Medulla oblongata (tissue), 1 donor: ENCODE results near the gene PET117.
"Not testable (repeated sequence)": the region's sequence is repeated elsewhere in the genome, so short reads cannot be mapped to it uniquely, and the experiment has no call there.

ENCODE experiments used
- DNase-seq: peaks from one replicate; pipeline ENCODE4 v3.0.0-alpha.2; 2015; ENCODE audit errors: extremely low spot score

PET117 gene, protein sequence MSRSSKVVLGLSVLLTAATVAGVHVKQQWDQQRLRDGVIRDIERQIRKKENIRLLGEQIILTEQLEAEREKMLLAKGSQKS

DNA sequence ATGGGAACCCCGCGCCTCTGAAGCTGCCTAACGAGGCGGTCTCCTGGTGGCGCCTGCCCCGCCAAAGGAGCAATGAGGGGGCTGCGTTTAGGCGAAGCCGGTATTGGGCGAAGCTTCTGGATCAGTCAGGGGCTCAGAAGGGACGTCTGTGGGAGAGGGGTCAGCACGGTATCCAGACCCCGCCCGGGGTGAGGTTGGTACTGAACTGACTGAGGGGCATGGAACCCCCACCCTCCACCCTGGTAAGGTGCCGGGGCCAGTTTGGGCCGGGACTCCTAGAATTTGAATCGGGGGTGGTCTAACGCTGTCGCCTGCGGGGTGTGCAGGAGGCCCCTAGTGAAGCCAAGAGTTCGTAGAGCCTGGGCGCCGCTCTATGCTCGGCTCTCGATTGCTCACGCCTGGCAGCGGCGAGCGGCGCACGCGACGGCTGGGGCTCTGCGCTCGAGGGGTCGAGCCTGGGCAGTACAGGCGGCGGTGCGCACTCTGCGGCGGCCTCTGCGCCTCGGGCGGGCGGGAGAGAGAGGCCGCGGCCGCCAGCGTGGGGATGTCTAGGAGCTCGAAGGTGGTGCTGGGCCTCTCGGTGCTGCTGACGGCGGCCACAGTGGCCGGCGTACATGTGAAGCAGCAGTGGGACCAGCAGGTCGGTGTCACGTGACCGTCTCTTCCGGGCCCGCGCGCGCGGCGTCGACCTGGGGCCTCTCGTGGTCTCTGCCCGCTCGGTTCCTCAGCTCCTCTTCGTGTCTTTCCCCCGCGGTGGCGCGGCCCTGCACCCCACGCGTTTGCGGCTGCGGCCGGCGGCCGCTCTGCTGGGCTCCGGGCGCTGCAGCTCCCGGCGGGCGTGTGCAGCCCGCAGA is at the start of gene PET117, which contains the start of gene KAT14:
Gene PET117, plus strand, starts transcription at position 452 of the 854 bp plus-strand sequence. Its CDS starts 93 bp downstream, at position 545.
Gene KAT14, plus strand, starts transcription at position 452 of the 854 bp plus-strand sequence. CDS start 4,798 bp downstream, outside the sequence.
- peak; percentile 87 for DNase-seq

DNA sequence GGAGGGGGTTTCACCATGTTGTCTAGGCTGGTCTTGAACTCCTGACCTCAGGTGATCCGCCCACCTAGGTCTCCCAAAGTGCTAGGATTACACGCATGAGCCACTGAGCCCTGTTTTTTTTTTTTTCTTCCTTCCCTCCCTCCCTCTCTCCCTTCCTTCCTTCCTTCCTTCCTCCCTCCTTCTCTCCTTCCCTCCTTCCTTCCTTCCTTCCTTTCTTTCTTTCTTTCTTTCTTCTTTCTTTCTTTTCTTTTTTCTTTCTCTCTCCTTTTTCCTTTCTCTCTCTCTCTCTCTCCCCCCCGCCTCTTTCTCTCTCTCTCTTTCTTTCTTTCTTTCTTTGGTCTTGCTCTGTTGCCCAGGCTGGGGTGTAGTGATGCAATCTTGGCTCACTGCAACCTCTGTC is 49.4 kb upstream of the PET117 start:
- DNase-seq, result not testable (repeated sequence)

DNA sequence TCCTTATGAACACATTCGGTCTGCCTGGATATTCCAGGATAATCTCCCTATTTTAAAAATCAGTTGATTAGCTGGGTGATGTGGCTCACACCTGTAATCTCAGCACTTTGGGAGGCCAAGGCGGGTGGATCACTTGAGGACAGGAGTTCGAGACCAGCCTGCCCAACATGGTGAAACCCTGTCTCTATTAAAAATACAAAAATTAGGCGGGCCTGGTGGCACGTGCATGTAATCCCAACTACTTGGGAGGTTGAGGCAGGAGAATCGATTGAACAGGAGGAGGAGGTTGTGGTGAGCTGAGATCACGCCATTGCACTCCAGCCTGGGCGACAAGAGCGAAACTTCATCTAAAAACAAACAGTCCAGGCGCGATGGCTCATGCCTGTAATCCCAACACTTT is 48.8 kb upstream of the PET117 start:
- DNase-seq, result not testable (repeated sequence)

DNA sequence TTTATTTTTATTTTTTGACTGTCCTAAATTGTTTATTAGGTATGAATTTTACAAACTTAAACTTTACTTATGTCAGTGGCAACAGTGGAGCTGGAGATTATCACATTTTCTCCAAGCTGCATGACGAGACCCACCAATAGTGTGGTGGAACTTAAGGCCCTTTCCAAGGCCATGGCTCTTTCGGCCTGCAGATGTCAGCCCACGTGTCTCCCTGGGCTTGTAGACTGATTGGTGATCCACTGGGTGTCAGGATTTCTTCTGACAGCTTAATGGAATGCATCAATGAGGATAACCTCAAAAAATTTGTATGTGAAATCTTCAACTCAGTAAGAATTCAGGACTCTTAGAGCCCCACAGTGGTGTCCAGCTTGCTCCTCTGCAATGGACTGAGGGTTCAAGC is 47.6 kb upstream of the PET117 start:
- DNase-seq, result no peak

DNA sequence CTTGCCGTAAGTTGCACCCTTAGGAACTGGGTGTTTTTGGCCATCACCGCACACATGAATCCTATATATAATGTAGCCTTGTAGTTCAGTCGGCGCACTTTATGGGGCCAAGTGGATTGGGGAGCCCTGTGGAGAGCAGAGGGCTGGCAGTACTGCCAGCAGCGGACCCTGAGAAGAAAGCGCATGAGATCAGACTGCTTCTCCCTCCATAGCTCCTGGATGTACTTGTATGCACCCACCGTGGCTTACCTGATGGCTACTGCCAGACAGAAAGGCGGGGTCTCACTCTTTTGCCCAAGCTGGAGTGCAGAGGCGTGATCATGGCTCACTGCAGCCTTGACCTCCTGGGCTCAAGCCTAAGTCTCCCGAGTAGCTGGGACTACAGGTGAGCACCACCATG is 47.2 kb upstream of the PET117 start:
- no peak for DNase-seq

DNA sequence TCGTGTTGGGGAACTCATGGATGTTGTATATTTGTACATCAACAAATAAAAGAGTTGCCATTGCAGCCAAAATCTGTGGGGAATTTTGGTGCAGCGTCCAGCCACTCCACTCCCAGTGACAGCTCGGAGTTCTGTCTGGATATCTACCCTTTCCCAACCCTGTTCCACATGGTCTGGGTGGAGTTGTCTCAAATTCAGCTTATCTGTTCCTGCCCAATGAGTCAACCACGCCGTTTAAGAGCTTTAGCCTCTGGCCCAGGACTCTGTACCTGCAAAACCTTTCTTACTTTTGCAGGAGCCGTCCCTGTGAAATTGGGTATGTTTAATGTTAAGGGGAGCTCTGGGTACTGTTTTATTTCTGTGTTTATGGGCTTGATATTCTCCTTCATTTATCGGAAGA is 46.0 kb upstream of the PET117 start:
- no peak for DNase-seq

DNA sequence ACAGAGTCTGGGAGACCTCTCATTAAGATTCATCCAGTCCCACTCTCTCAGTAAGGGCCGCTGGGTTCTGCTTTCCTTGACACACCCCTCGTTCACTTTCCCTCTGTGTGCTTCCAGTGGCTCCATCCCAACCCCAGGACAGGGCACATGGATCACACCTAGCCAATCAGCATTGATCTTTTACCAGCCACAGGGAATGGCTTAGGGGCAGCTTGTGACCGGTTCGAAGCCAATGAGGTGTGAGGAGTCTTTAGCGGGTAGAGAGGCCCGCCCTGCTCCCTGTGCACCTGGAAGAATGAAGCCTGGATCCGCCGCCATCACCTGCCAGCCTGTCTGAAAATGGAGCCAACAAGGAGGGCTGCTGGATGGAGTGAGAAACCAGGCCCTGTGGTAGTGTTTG is 44.8 kb upstream of the PET117 start:
- DNase-seq, result no peak

DNA sequence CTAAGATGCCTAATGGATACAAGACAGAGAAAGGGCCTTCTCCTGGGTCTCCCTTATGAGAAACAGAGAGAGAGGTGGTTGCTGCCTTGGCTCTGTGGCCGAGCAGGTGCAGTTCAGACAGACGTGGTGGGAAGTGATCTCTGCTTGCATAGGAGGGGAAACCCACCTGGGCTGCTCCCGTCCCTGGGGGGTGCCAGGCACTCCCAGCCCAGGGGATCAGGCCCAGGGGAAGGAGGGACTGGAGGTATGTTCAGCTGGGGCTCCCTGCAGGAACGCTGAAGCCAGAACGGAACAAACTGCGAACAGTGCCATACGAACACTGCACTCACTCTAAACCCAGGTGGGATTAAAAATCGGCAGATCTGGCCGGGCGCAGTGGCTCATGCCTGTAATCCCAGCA is 44.3 kb upstream of the PET117 start:
- DNase-seq, result no peak

DNA sequence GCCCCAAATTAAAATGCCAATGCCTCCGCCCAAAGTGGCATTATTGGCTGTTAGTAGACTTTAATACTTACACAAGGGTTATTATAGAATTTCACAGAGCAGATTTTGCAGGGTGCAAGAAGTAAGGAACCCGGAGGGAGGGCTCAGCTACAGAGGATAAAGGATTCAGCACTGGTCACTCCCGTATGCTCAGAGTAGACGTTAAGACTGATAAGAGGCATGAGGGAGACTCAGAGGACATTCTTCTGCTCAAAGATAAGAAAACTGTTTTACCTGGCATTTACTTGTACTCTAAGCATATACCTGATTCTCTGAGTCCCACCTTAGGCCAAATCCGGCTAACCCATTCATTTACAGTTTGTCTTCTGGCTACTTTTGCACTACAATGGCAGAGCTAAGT is 43.5 kb upstream of the PET117 start:
- no peak for DNase-seq

DNA sequence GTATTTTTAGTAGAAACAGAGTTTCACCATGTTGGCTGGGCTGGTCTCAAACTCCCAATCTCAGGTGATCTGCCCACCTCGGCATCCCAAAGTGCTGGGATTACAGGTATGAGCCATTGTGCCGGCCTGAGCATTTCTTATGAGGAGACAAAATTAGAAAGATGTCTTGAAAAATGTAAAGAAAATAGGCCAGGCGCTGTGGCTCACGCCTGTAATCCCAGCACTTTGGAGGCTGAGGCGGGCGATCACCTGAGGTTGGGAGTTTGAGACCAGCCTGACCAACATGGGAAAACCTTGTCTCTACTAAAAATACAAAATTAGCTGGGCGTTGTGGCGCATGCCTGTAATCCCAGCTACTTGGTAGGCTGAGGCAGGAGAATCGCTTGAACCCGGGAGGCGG is 37.1 kb upstream of the PET117 start:
- not testable (repeated sequence) for DNase-seq

DNA sequence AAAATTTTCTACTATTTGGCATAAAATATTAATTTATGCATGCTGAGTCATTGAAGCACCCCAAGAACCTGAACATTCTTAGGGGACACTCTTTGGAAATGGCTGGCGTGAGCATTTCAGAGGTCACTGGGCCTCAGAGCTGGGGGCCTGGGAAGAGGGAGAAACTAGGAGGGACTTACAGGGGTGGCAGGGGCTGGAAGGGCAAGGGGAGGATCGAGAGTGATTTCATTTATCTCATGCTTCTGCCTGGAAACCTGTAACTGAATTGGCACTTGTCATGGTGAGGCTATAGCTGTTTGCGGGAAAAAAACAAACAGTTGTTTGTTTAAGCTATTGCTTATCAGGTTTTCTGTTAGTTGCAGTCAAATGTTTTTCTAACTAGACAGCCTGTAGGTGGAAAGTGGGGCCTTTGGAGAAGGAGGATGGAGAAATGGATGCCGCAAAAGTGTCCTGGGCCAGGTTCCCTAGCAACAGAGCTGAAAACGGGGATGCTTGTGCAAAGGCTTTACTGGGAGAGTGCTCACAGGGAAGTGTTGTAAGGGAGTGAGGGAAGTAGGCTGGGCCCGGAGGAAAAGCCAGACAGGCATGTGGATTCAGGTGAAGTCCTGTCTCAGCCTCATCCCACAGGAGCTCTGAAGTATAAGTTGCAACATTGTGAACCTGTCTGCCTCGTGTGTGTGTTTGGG is 36.4 kb upstream of the PET117 start:
- DNase-seq, result no peak

DNA sequence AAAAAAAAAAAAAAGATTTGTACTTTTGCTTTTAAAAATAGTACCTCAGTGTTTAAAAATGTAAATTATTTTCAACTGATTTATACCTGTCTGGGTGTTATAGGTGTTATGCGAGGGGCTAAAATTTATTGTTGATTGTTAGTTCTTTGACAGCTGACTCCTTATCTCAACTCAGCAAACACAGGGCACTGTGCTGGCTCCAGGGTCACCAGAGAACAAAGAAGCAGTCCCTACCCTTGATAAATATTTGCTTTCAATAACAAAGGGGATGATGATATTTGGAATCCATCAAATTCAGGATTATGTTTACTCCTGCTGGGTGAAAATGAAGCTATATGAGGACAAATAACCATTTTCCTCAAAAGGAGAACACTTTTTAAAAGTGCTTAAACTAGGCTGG is 34.2 kb upstream of the PET117 start:
- DNase-seq, result no peak

DNA sequence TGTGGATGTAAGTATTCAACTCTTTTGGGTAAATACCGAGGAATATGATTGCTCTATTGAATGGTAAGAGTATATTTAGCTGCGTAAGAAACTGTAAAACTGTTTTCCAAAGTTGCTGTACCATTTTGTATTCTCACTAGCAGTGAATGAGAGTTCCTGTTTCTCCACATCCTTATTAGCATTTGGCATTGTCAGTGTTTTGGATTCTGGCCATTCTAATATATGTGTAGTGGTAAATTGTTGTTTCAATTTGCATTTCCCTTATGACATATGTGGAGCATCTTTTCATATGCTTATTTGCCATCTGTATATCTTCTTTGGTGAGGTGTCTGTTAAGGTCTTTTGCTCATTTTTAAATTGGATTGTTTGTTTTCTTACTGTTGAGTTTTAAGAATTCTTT is 29.3 kb upstream of the PET117 start:
- DNase-seq, result no peak

DNA sequence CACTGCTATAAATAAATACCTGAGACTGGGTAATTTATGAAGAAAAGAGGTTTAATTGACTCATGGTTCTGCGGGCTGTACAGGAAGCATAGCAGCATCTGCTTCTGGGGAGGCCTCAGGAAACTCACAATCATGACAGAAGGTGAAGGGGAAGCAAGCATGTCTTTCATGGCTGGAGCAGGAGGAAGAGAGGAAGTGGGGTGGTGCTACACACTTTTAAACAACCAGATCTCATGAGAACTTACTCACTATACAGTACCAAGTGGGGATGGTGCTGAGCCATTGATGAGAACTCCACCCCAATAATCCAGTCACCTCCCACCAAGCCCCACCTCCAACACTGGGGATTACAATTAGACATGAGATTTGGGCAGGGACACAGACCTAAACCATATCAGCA is 9.1 kb upstream of the PET117 start:
- DNase-seq, result not testable (repeated sequence)

DNA sequence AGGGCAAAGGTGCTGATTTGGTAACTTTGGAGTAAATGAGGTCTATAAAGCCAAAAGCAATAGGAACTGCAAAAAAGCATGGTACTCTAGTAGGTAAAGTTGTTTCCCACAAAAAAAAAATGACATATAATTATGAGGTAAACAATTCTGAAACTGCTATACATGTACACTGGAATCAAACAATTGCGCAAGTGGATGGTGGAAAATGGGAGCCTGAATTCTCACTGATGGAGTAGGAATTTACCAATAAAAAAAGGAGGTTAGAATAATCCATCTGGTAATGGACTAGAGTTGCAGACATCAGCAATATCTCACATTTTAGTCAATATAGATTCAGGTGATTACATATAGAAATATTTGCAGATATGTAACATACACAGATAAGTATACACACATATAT is 5.0 kb upstream of the PET117 start:
- no peak for DNase-seq

DNA sequence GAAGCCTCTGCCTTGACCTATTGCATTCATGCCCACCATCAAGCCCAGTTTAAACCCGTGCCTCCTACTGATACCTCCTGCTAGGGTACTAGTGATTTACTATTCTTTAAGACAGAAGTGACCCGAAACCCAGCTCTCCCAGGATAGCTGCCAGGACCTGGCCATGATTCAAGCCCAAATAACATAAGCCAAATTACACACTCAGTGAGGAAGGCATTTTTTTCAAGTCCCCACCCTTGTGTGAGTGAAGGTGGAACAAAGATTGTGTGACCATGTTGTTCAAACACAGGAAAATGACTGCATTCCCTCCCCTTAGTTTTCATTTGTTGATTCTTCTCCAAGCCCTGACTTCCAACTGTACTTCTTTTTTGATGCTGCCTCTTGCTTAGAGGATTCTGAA is 3.7 kb upstream of the PET117 start:
- DNase-seq, result no peak

DNA sequence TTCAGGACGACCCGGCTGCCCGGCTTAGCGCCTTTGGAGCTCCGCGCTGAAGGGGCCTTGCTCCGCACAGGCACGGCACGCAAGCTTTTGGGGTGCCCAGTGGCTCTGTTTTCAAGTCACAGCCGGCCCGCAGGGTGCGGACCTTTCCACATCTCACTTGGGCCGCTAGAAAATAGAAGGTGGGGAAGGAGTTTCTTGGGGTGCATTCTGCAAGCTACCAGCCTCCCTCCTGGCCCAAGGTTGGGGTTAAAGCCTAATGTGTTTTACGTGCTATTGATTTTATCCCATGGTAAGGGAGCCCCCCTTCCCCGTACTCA is 561 bp downstream of the PET117 start:
- no peak for DNase-seq

DNA sequence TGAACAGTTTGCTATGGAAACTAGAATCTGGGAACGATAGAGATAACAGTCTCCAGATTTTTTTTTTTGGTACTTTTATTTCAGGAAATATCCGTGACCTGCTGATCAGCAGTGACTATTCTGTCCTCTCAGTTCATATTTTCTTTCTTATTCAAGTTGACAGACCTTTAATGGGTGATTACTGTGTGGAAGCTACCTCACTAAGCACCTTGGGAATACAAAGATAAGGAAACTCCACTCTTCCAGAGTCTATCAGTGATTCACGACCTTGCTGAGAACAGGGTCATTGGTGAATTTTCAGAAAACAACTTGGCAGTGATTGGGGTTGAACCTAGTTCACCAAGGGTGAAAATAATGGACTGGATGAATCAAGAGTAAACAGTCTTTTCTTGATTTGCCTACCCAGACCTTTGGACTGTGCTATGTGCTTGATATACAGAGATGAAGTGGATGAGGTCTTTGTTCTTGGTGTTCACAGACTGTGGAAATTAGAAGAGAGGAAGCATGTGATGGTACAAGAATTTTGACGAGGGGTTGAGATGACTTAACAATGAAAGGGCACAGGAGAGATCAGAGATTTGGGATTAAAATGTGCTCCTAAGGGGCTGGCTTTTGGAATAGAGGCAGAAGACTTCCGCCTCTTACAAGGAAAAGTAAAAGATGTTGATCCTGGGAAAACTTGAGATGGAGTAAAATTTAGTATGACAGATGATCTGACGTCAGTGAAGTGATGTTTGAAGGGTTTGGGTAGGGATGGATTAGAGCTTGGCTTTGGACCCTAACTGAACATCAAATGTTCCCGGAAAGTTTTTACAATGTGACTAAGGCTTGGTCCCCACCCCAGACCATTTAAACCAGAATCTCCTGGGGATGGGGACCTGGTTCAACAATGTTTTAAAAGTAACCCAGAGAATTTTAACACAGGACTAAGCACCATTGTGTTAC is 1.2 kb downstream of the PET117 start:
- DNase-seq, result no peak

DNA sequence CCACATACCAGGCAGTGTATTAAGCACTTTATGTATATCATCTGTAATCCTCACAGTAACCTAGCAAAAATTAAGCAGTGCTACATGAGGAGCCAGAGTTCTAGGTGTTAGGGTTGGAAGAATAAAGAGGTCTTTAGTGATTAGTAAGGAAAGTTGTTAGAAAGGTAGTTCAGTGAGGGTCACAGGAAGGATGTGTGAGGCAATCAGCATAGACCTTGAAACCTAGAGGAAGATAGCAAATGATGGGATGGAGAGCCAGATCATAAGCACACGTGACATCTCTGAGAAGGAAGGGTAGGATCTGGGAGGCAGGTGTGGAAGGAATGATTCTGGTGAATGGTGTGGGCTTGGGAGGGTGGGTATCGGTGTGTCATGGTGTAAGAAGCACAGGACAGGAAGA is 2.2 kb downstream of the PET117 start:
- DNase-seq, result no peak

DNA sequence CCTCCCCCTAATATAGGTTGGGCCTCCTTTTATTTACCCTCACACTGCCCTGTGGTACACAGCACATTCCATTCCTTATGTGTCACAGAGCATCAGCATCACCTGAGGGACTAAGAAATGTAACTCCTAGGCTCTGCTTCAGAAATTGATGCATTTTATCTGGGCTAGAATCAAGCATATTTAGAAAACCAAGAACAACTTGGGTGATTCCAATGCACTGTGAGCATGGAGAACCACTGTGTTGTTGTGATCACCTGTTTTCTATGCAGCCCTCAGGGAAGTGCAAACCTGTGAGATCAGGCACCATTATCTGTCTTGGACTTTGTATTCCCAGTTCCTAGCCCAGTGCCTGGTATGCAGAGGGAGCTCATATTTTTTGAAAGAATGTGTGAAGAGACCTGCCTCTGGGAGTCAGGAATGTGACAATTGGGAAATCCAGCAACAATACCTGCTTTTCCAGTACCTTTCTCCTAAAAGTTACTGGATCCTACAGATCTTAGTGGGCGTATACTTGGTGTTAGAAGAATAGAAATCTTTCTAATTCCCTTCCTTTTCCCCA is 7.0 kb downstream of the PET117 start:
- no peak for DNase-seq

DNA sequence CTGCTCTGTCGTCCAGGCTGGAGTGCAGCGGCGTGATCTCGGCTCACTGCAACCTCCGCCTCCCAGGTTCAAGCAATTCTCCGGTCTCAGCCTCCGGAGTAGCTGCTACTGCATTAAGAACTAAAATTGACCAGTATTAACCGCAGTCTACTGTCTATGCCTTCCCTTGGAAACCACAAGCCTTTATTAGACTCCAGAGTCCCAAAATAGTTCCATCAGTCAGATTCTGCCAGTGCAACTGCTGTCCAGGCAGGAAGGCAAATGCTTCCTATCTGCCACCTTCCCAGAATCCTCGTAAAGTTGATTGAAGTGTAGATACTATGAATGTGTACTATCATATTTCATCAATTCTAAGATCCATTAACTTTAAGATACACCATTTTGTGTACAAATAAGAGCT is 16.7 kb downstream of the PET117 start:
- DNase-seq, result no peak

DNA sequence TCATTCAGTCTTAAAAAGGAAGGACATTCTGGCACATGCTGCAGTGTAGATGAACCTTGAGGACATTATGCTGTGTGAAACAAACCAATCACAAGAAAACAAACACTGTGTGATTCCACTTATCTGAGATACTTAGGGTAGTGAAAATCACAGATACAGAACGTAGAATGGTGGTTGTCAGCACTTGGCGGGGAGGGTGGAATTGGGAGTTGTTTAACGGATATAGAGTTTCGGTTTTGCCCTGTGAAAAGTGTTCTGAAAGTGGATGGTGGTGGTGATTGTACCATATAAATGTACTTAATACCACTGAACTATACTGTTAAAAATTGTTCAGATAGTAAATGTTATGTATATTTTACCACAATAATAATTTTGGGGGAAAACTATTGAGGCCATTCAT is 18.4 kb downstream of the PET117 start:
- DNase-seq, result no peak
